ENCODE results near the gene RFC2. TPM values are rescaled to one million over a fixed set of nuclear protein-coding genes. Genes with fewer than 3 reads are reported as not detected.
A peak's percentile ranks its signal among the peaks of the same experiment; 100 is the strongest.
"Not testable (repeated sequence)": the region's sequence is repeated elsewhere in the genome, so short reads cannot be mapped to it uniquely, and the experiment has no call there.

The RFC2 gene
- total RNA-seq, 1 donor from 2014 or later, result 19.6 TPM

DNA sequence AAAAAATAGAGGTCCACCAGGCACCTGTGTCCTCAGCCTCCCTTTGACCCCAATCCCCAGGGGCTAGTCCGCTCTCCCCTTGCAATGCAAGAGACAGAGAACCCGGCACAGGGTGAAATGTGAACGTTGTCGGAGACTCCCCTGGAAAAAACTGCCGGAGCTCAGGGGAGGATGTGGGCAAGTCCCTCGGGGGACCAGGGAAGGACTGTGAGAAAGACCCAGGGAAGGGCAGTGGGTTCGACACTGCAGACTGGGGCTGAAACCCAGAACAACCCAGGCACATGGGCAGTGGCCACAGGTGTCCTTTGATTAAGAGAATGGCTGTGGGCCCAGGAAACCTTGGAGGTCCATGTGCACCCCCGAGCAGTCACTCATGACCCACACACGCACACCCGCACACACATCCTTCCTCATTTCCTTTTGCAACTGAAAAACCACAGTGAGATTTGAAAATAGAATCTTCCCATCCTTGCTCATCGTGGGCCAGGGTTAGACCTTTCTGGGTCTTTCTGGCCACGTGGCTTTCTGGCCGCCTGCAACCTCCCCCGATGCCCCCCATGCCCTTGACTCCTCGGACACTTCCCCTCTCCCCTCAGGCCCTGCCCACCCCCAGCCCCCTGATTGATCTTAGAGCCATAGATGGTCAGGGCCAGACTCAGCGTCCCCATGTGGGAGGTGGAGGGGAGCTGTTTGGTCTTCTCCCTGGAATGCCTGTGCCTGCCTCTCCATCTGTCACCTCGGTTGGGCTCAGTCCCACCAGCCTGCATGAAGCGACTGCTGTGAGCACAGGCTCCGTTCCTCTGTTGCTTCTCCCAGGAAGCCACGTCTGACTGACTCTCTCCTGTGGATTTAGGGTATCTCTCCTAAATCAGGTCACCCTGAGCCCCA is 36.5 kb downstream of the RFC2 start:
- DNase-seq (ENCODE audit: low spot score), result no peak

- no peak for DNase-seq (ENCODE audit: low spot score)
Measured at GRCh38 chr7:74216361-74216761, 37.8 kb downstream of the RFC2 start.

DNA sequence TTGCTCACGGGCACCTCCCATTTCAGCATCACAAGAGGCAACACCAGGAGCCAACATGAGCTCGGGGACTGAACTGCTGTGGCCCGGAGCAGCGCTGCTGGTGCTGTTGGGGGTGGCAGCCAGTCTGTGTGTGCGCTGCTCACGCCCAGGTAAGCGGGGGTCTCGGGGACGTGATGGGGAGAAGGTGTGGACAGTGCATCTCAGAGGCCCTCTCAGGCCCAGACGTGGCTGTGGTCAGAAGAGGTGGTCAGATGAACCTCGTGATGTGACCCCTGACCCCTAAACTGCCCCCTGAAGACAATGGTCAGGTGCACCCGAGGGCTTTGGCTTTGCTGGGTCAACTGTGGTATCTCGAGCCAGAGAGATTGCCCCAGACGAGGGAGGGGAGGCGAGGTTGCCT is 38.3 kb downstream of the RFC2 start:
- DNase-seq (ENCODE audit: low spot score), result no peak

DNA sequence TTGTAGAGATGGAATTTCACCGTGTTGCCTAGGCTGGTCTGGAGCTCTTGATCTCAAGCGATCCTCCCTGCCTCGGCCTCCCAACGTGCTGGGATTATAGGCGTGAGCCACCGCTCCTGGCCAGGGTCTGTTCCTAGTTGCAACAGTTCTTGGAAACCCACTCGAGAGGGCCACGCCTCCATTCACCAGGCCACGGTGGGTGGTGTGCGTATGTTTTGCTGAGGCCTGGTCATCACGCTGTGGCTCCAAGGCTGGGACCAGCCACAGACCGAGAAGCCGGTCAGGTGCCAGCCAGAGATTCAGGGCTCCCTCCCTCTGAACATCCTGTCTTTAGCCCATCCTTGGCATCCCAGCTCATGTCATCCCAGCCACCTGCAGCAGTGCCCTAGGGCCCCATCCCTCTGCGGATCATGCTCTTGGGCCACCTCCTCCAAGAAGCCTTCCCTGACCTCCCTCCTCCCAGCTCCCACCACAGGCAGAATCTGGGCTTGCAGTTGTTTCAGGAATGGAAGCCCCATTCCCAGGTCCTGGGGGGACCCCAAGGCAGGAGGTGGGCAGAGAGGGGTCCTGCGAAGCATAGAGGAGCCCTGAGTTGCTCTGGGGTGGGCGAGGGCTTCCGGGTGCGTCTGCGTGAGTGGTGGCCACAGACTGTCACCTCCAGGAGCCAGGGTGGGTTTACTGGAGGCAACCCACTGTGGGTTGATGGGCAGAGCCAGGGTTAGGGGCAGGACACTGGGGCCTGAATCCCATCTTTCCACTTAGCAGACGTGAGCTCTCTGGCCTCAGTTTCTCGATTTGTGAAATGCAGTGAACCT is 39.2 kb downstream of the RFC2 start:
- no peak for DNase-seq (ENCODE audit: low spot score)

DNA sequence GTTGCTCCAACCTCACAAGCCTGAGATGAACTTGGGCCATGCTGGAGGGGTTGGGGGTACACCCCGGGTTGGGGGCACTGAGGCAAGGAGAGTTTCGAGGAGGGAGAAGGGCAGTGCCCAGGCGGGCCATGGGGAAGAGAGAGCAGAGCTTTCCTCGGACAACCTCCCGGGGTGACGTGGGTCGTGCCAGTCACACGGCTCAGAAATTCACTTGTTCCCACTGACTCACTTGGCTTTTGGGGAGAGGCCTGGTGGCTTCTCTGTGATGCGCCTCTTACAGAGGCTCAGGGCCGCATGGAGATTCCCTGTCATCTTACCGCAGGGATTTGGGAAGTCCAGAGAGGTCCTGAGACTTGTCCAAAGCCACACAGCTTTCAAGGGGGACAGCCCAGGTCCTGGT is 41.5 kb downstream of the RFC2 start:
- no peak for DNase-seq (ENCODE audit: low spot score)

DNA sequence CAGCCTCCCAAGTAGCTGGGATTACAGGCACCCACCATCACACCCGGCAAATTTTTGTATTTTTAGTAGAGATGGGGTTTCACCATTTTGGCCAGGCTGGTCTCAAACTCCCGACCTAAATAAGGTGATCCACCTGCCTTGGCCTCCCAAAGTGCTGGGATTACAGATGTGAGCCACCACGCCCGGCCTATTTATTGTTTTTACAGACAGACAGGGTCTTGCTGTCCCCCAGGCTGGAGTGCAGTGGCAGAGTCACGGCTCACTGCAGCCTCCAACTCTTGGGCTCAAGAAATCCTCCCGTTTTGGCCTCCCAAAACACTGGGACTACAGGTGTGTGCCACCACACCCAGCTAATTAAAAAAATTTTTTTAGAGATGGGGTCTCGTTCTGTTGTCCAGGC is 46.0 kb downstream of the RFC2 start:
- not testable (repeated sequence) for DNase-seq (ENCODE audit: low spot score)

DNA sequence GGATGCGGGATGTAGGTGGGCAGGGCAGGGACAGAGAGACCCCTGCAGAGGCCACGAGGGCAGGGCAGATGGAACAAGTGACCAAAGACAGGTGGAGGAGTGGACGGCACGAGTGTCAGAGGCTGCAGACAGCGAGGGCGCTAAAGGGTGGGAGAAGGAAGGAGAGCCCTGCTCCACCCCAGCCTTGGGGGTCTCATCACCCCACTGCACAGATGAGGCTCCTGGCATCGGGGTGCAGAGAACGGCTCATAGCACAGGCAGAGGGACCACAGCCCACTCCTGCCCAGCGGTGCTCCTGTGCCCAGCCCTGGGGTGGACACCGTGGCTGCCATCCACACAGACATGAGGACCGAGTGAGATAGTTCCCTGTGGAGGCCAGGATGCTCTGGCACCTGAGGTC is 46.6 kb downstream of the RFC2 start:
- DNase-seq (ENCODE audit: low spot score), result no peak

DNA sequence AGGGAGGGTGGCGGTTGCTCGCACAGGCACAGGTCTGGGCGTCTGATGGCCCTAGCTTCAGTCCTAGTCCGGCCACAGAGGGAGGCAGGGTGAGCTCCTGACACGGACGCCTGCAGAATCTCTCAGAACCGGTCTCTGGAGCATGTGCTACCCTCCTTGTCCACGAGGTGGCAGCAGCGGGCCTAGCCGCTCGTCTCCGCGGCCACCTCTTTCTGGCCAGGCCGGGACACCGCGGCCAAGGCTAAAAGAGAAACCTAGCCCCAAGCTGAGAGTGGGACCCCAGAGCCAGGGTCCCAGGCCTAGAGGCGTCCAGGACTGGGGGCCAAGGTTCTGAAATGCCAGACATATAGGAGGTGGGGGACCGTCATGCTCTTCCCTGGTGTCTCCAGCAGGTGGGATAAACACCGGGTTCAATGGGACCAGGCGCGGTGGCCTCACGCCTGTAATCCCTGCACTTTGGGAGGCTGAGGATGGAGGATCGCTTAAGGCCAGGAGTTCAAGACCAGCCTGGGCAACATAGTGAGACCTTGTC is 47.5 kb downstream of the RFC2 start:
- DNase-seq (ENCODE audit: low spot score), result peak; percentile 92

GRCh38 chr7:74206052-74206451 is 48.1 kb downstream of the RFC2 start:
- not testable (repeated sequence) for DNase-seq (ENCODE audit: low spot score)

- no peak for DNase-seq (ENCODE audit: low spot score)
Measured at GRCh38 chr7:74203956-74204618, 50.1 kb downstream of the RFC2 start.

DNA sequence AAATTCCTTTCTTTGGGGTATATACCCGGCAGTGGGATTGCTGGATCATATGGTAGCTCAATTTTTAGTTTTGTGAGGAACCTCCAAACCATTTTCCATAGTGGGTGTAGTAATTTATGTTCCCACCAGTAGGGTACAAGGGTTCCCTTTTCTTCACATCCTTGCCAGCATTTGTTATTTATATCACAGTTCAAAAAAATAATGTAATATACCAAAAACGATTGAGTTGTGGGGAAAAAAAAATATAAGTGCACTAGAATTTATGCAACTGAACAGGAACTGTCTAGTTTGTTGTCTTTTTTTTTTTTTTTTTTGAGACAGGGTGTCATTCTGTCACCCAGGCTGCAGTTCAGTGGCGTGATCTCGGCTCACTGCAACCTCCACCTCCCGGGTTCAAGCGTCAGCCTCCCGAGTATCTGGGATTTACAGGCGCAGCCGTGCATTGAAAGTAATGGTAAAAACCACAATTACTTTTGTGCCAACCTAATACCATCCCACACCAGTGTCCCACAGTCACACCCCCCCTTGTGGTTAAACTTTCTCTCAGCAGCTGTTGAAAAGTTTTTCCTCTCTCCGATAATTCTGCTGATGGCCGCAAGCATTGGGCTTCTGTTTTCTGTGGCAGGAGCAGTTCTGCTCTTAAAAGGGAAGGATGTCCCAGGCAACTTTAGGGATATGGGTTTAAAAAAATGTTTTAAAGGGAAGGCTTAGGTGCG is 51.2 kb downstream of the RFC2 start:
- DNase-seq (ENCODE audit: low spot score), result peak; percentile 38

- DNase-seq (ENCODE audit: low spot score), result no peak
Measured at GRCh38 chr7:74199551-74200355, 54.4 kb downstream of the RFC2 start.

GRCh38 chr7:74197449-74198124 is 56.6 kb downstream of the RFC2 start:
- no peak for DNase-seq (ENCODE audit: low spot score)

- DNase-seq (ENCODE audit: low spot score), result not testable (repeated sequence)
Measured at GRCh38 chr7:74195968-74196654, 58.1 kb downstream of the RFC2 start.

GRCh38 chr7:74195139-74195860 is 58.9 kb downstream of the RFC2 start:
- DNase-seq (ENCODE audit: low spot score), result not testable (repeated sequence)

GRCh38 chr7:74194686-74195085 is 59.5 kb downstream of the RFC2 start:
- no peak for DNase-seq (ENCODE audit: low spot score)

DNA sequence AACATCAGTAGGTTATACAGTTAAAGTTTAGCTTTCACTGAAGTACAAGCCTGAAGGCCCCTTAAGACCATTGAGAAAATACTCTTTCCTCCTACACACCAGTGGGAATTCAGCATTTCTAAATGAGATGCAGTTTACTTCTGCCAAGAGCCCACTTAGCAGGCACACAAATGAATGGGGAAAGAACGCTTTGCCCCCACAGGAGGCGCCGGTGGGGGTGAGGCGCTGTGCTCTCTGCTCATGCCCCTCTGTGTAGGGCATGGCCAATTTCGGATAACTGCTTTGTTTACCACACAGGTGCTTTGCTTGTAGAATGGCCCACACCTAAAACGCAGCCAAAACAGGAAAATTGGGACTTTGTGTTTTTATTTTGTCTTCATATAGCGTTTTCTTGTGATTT is 60.3 kb downstream of the RFC2 start:
- DNase-seq (ENCODE audit: low spot score), result no peak

DNA sequence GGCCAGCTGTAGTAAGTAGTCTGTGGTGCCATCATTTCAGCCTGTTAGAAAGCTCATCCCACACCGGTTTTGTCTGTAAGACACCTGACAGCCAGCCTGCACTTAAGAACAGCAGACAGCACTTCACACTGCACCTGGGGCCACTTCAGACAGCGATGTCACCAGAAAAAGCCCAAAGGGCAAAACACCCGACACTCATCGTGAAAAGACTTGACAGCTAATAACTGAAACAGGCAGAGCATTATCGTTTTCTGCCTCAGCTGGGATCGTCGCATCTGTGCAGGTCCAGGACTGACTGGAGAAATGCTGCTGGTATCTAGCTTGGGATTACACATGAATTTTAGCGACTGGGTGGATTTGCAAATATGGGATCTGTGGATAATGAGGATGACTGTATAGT is 61.1 kb downstream of the RFC2 start:
- DNase-seq (ENCODE audit: low spot score), result no peak

GRCh38 chr7:74191231-74191630 is 63.0 kb downstream of the RFC2 start:
- DNase-seq (ENCODE audit: low spot score), result no peak
